NB4 (cell line): ENCODE results near the gene ARHGAP26.
"Not testable (repeated sequence)": the region's sequence is repeated elsewhere in the genome, so short reads cannot be mapped to it uniquely, and the experiment has no call there.

Source experiments
- DNase-seq: peaks from one replicate; pipeline ENCODE4 v3.0.0; 2010; ENCODE audit warnings: low read depth
- H3K4me3 ChIP-seq: one replicate; pipeline ENCODE4 v1.5.1; 2011; ENCODE audit warnings: mild to moderate bottlenecking, low read depth, low read length, moderate library complexity
- MYC ChIP-seq: IDR thresholded peaks from 2 replicates; pipeline ENCODE4 v1.6.1; 2011; ENCODE audit warnings: low read depth, low read length
- POLR2A ChIP-seq: IDR thresholded peaks from 2 replicates; pipeline ENCODE4 v1.6.1; 2011; ENCODE audit warnings: mild to moderate bottlenecking; ENCODE audit not compliant: insufficient read length; ENCODE audit errors: extremely low read depth
- TF ChIP-seq, protein P1 (sequence below): IDR thresholded peaks from 2 replicates; pipeline ENCODE4 v1.6.1; 2011; ENCODE audit warnings: low read depth, low read length
- TF ChIP-seq, protein P2 (sequence below): IDR thresholded peaks from one replicate; pipeline ENCODE4 v1.5.1; 2012; ENCODE audit warnings: low read depth, low read length

Gene ARHGAP26

DNA sequence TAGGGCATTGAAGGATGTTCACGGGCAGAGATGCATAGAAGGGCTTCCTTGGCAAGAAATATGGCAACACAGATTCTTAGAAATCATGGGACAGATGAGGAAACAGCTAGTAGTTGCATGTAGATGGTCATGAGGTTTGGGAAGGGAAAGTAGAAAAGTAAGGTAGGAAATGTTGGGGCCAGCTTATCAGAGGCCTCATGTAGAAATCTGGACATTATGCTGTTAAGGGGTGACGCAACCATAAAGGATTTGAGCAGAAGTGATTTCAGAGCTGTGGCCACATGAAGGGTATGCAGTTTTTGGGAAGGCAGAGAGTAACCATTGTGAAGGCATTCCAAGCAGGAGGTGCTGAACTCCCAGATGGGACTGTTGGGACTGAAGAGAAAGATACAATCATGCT is 224.0 kb downstream of the ARHGAP26 start:
- TF ChIP-seq POLR2A: no peak
- TF ChIP-seq, protein P1, sequence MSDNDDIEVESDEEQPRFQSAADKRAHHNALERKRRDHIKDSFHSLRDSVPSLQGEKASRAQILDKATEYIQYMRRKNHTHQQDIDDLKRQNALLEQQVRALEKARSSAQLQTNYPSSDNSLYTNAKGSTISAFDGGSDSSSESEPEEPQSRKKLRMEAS: no peak
- TF ChIP-seq, protein P2, sequence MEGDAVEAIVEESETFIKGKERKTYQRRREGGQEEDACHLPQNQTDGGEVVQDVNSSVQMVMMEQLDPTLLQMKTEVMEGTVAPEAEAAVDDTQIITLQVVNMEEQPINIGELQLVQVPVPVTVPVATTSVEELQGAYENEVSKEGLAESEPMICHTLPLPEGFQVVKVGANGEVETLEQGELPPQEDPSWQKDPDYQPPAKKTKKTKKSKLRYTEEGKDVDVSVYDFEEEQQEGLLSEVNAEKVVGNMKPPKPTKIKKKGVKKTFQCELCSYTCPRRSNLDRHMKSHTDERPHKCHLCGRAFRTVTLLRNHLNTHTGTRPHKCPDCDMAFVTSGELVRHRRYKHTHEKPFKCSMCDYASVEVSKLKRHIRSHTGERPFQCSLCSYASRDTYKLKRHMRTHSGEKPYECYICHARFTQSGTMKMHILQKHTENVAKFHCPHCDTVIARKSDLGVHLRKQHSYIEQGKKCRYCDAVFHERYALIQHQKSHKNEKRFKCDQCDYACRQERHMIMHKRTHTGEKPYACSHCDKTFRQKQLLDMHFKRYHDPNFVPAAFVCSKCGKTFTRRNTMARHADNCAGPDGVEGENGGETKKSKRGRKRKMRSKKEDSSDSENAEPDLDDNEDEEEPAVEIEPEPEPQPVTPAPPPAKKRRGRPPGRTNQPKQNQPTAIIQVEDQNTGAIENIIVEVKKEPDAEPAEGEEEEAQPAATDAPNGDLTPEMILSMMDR: no peak
- no peak for TF ChIP-seq MYC
- no peak for DNase-seq
- no peak overlapping the region for H3K4me3 ChIP-seq

DNA sequence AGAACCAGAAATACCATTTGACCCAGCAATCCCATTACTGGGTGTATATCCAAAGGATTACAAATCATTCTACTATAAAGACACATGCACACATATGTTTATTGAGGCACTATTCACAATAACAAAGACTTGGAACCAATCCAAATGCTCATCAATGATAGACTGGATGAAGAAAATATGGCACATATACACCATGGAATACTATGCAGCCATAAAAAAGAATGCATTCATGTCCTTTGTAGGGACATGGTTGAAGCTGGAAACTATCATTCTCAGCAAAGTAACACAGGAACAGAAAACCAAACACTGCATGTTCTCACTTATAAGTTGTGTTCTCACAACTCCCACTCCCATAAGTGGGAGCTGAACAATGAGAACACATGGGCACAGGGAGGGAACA is 225.4 kb downstream of the ARHGAP26 start:
- not testable (repeated sequence) for DNase-seq, H3K4me3 ChIP-seq

DNA sequence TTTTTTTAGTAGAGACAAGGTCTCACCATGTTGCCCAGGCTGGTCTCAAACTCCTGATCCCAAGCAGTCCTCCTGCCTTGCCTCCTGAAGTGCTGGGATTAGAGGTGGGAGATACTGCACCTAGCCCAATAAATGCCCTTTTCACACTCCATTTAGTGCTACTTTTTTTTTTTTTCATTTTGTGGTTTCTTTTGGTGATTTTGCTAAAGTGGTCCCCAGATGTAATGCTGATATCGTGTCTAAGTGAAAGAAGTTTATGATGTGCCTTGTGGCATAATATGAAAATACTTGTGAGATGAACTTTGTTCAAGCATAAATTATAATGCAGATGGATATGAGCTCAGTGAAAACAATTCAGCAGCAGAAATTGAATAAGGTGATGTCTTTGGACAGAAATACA is 227.4 kb downstream of the ARHGAP26 start:
- no peak overlapping the region for H3K4me3 ChIP-seq
- no peak for DNase-seq
- TF ChIP-seq MYC (no peak), POLR2A (no peak)
- TF ChIP-seq, protein P1: no peak
- TF ChIP-seq, protein P2: no peak

DNA sequence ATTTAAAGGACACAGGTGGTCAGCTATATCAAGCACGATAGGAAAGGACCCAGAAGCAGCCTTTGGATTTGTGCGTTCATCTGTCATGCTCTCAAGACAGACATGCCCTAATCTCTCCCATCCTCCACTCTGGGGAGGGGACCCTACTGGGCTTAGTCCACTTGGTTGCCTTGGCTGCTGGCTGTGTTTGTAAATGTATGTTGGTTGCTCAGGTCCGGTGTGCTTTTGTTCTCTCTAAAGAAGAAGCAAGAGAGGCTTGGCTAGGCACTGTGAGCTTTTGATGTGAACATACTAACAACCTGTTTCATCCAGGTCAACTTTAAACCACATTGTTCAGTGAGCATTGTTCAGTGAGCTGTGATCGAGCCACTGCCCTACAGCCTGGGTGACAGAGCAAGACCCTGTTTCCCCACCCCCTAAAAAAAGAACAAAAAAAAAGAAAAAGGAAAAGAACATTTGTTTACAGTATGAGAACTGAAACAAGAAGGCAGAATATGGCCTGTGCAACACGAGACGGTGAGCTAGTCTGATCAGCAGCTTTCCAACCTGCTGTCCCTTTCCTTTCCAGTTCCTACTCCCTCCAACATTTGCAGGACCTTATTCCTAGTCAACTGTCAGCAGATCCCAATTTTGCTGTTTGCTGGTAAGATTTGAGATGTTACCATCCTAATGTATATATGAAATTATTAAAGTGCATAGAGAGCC is 228.3 kb downstream of the ARHGAP26 start:
- no peak overlapping the region for H3K4me3 ChIP-seq
- TF ChIP-seq, protein P2: no peak
- no peak for TF ChIP-seq POLR2A
- TF ChIP-seq MYC: no peak
- TF ChIP-seq, protein P1: no peak
- DNase-seq: no peak

DNA sequence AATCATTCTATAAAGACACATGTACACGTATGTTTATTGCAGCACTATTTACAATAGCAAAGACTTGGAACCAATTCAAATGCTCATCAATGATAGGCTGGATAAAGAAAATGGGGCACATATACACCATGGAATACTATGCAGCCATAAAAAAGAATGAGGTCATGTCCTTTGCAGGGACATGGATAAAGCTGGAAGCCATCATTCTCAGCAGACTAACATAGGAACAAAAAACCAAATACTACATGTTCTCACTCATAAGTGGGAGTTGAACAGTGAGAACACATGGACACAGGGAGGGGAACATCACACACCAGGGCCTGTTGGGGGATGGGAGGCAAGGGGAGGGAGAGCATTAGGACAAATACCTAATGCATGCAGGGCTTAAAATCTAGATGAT is 230.4 kb downstream of the ARHGAP26 start:
- not testable (repeated sequence) for DNase-seq, H3K4me3 ChIP-seq

DNA sequence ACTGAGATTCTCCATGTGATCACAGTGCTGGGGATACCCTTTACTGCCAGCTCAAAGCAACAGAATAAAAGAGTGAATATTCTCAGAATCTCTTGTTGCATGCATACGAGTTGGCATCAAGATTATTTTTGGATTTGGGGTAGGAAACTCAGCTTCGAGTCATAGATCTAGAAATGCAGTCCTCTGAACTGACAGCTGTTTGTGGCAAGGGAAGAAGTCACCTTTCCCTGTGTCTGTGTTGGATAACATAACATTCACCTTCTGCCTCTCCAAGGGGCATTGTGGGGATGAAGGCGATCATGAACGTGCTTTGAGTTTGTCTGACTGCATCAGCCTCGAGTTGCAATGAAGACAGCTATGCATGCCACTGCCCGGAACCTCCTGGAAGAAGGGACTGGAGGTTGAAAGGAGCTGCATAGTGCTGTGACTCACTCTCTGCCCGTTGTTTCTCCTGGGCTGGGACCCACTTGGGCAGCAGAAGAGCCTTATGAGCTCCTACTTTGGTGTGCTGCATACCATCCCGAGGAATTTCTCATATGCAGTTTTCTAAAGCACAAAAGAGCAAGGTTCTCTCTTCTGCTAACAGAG is 231.7 kb downstream of the ARHGAP26 start:
- DNase-seq: peak; percentile 82
- TF ChIP-seq MYC: no peak
- TF ChIP-seq, protein P2: no peak
- TF ChIP-seq, protein P1: no peak
- TF ChIP-seq POLR2A: no peak
- H3K4me3 ChIP-seq: peak overlapping the region; percentile 52
